Adrenal gland (tissue), 12 donors: ENCODE measurements around the gene RBM23. TPM values are rescaled to one million over a fixed set of nuclear protein-coding genes. Genes with fewer than 3 reads are reported as not detected.

Source experiments
- DNase-seq, 7 donors: peaks; one replicate each; pipeline ENCODE4 v3.0.0-alpha.2; 2019 to 2020
- H3K27ac ChIP-seq, 5 donors: fragments of 200-600 bp; sonication (generic) in 4 of 5; 1 replicate in 3 of 5; 2 replicates in 2 of 5; pipeline versions ENCODE4 v1.5.1 to v1.8.0; 2016 to 2020; ENCODE audit warnings: mild to moderate bottlenecking in 1 of 5
- H3K27me3 ChIP-seq: fragments of 200-600 bp; 2 replicates; pipeline ENCODE4 v1.8.0; 2021
- H3K36me3 ChIP-seq, 2 donors: fragments of 200-600 bp; replicated peaks in 1 of 2; 1 replicate in 1 of 2; 2 replicates in 1 of 2; pipeline versions ENCODE4 v1.5.1 to v1.8.0; 2018 to 2022
- H3K4me1 ChIP-seq, 2 donors: fragments of 200-600 bp; replicated peaks in 1 of 2; 1 replicate in 1 of 2; 2 replicates in 1 of 2; pipeline versions ENCODE4 v1.5.1 to v1.8.0; 2018 to 2021
- H3K4me3 ChIP-seq, 4 donors: fragments of 200-600 bp; sonication (generic) in 3 of 4; one replicate each; pipeline ENCODE4 v1.5.1; 2016 to 2018
- H3K9me3 ChIP-seq, 3 donors: fragments of 200-600 bp; sonication (generic) in 1 of 3; replicated peaks in 1 of 3; 1 replicate in 2 of 3; 2 replicates in 1 of 3; pipeline versions ENCODE4 v1.5.1 to v1.8.0; 2016 to 2021
- POLR2A ChIP-seq, 2 donors: fragments of 450-650 bp; IDR thresholded peaks; one replicate each; pipeline ENCODE4 v1.6.1; 2017; ENCODE audit warnings: antibody characterized with exemption in 2 of 2, mild to moderate bottlenecking in 2 of 2, moderate library complexity in 1 of 2
- WGBS, 4 donors: extraction: QIAGEN DNeasy Blood & Tissue Kit in 2 of 4; methylation state at CpG; one replicate each; pipeline versions ENCODE4 v1.1.5 to v1.1.7; 2013 to 2017; 5-methylcytosine and 5-hydroxymethylcytosine counted together
- intact Hi-C, 2 donors: fragments of 100-400 bp; cut with DNase I; formaldehyde crosslinking; loops; one replicate each; pipeline versions ENCODE4 v1.14.1 to v1.15.0; 2022 to 2023
- polyA plus RNA-seq, 3 donors: library from polyadenylated mRNA; stranded (reverse); fragments of 200-250 nt in 2 of 3; fragments of 350-450 nt in 1 of 3; fragmentation: Illumina TruSeq in 1 of 3; extraction: RNeasy Lipid Tissue Mini Kit (QIAGEN cat#74804) in 1 of 3; gene quantifications; one replicate each; pipeline ENCODE4 v1.2.3, GENCODE V29; 2013 to 2014
- total RNA-seq, 9 donors: library from RNA; depleted of rRNA in 4 of 9; stranded (reverse); fragments of >200 nt in 4 of 9; fragments of 120-200 nt in 1 of 9; fragmentation: NEBNext Ultra II Directional in 1 of 9; extraction: Animal tissue kit (Norgen Biotek cat#: 25700) in 1 of 9; gene quantifications; one replicate each; pipeline versions ENCODE4 v1.1.0 to v1.2.4, GENCODE V29; 2013 to 2023
- TF ChIP-seq, protein P1 (sequence below), 6 experiments: fragments of 450-650 bp in 4 of 6; fragments of 200-600 bp in 2 of 6; sonication (generic) in 1 of 6; IDR thresholded peaks; 1 replicate in 5 of 6; 2 replicates in 1 of 6; pipeline versions ENCODE4 v1.5.1 to v1.8.0; 2016 to 2021; ENCODE audit warnings: antibody characterized with exemption in 6 of 6, mild to moderate bottlenecking in 2 of 6, moderate library complexity in 1 of 6
- donor health status: healthy with polysubstance abuse.
- donor health status: Bipolar disorder and iron deficiency.
- donor health status: DM: yes; HTN: yes; CAD: no.
- donor health status: DM: no; HTN: no; CAD: no.
- donor health status: DM: no; HTN: no; CAD: no.
- donor health status: DM: yes; HTN: yes; CAD: no.

The RBM23 gene
- total and polyA plus RNA-seq, 12 donors: 39.5 to 1,877 (median 80.1) TPM

DNA sequence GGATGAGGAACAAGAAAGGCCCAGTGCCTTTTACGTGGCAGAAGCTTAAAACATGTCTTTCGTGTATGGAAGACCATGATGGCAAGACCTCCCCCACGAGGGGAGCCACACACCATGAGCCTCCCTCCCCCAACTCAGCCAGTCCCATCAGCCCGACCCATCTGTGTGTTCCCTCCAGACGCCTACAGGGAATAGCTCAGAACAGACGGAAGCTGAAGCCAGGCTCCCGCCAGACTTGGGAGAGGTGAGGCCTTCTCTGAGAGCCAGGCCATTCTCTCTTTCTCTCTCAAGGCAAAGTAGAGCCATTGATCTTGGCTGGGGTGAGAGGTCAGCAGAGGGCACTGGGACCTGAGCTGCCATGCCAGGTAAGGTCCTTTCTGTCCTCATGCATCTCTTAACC is 26.5 kb downstream of the RBM23 start:
- Histone ChIP-seq H3K27ac (no peak overlapping the region), H3K27me3 (no peaks in the 10 kb centered on the region), H3K4me3 (no peak overlapping the region), H3K4me1 (peaks cover 0 to 7% of the 10 kb centered on the region in 2 donors), H3K9me3 (no peaks in the 10 kb centered on the region), H3K36me3 (no peaks in the 10 kb centered on the region)
- no peak for TF ChIP-seq POLR2A (IDR thresholded peaks at IDR 0.05)
- TF ChIP-seq, protein P1, sequence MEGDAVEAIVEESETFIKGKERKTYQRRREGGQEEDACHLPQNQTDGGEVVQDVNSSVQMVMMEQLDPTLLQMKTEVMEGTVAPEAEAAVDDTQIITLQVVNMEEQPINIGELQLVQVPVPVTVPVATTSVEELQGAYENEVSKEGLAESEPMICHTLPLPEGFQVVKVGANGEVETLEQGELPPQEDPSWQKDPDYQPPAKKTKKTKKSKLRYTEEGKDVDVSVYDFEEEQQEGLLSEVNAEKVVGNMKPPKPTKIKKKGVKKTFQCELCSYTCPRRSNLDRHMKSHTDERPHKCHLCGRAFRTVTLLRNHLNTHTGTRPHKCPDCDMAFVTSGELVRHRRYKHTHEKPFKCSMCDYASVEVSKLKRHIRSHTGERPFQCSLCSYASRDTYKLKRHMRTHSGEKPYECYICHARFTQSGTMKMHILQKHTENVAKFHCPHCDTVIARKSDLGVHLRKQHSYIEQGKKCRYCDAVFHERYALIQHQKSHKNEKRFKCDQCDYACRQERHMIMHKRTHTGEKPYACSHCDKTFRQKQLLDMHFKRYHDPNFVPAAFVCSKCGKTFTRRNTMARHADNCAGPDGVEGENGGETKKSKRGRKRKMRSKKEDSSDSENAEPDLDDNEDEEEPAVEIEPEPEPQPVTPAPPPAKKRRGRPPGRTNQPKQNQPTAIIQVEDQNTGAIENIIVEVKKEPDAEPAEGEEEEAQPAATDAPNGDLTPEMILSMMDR (IDR thresholded peaks at IDR 0.05): no peak
- 83 to 100% (median 84%) methylated on average over 5 to 7 of the region's 7 CpGs for WGBS, 4 donors
- intact Hi-C loops: no loop called here
- no peak for DNase-seq

DNA sequence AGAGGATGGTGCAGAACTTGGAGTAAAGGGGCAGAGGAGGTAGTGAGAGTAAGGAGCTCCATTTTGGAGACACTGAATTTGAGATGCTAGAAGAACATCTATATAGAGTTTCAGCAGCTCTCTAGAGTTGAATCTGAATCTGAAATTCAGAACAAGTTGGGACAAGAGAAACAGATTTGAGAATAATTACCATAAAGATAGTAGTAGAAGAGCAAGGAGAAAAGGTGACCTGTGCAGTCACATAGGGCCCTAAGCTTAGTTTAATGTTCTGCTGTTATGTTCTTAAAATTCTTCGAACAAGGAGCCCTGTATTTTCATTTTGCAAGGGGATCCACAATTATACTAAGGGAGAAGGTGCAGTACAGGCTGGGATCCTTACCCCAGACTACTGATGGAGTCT is 28.5 kb downstream of the RBM23 start:
- Histone ChIP-seq H3K9me3 (no peaks in the 10 kb centered on the region), H3K36me3 (no peaks in the 10 kb centered on the region), H3K27me3 (no peaks in the 10 kb centered on the region), H3K4me1 (peaks cover 0 to 9% of the 10 kb centered on the region in 2 donors), H3K27ac (no peak overlapping the region), H3K4me3 (no peak overlapping the region)
- TF ChIP-seq, protein P1 (IDR thresholded peaks at IDR 0.05): no peak
- TF ChIP-seq POLR2A (IDR thresholded peaks at IDR 0.05): no peak
- no peak for DNase-seq
- WGBS, 4 donors: 71 to 90% (median 77%) methylated on average over 1 of the region's 1 CpG
- intact Hi-C loops: no loop called here

DNA sequence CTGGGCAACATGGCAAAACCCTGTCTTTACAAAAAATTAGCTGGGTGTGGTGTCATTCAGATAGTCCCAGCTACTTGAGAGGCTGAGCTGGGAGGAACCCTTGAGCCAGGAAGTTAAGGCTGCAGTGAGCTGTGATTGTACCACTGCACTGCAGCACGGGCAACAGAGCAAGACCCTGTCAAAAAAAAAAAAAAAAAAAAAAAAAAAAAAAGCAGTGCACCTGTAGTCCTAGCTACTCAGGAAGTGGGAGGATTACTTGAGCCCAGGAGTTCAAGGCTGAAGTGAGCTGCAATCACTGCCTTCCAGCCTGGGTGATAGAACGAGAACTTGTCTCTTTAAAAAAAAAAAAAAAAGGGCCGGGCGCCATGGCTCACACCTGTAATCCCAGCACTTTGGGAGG is 30.3 kb downstream of the RBM23 start:
- Histone ChIP-seq H3K27ac (no peak overlapping the region), H3K27me3 (no peaks in the 10 kb centered on the region), H3K4me3 (no peak overlapping the region), H3K4me1 (peaks cover 0 to 9% of the 10 kb centered on the region in 2 donors), H3K9me3 (no peaks in the 10 kb centered on the region), H3K36me3 (no peaks in the 10 kb centered on the region)
- no peak for DNase-seq
- intact Hi-C loops: no loop called here
- WGBS, 4 donors: 46 to 77% (median 73%) methylated on average over 3 to 4 of the region's 4 CpGs
- TF ChIP-seq, protein P1 (IDR thresholded peaks at IDR 0.05): no peak
- no peak for TF ChIP-seq POLR2A (IDR thresholded peaks at IDR 0.05)

DNA sequence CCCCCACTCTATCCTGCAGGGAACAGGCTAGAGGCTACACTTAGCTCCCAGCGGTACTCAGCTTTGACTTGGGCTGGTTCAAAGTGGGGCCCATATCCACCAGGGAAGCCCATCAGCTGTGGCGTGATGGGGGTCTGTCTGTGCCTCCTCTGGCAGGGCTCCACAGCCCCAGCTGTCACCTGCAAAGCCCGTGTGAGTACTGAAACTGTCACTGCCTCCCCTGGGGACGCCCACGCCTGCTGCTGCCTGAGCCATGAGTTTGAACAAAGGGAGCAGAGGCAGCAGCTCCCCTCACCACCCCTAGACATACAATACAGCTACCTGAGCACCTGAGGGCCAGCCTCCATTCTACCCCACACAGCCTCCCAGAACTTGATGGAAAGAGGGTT is 31.0 kb downstream of the RBM23 start:
- no peaks in the 10 kb centered on the region for H3K36me3 ChIP-seq
- H3K4me3 ChIP-seq: peak overlapping the region in 1 of 4 donors; percentile 64
- no peak for DNase-seq
- intact Hi-C loops: no loop called here
- H3K27me3 ChIP-seq: no peaks in the 10 kb centered on the region
- no peak overlapping the region for H3K27ac ChIP-seq
- H3K9me3 ChIP-seq: no peaks in the 10 kb centered on the region
- H3K4me1 ChIP-seq: peaks cover 0 to 9% of the 10 kb centered on the region in 2 donors
- WGBS, 4 donors: 82 to 100% (median 82%) methylated on average over 1 to 5 of the region's 5 CpGs
- no peak for TF ChIP-seq POLR2A (IDR thresholded peaks at IDR 0.05)
- TF ChIP-seq, protein P1 (IDR thresholded peaks at IDR 0.05): no peak
